ENCODE measurements around the gene MAX. TPM values are rescaled to one million over a fixed set of nuclear protein-coding genes. Genes with fewer than 3 reads are reported as not detected.

MAX gene
- total and polyA plus RNA-seq, 9 of the 15 experiments (the other 6 are each of a cell fraction or from before 2014, with no cell fraction given), result 15.4 to 96.5 (median 51.6) TPM

DNA sequence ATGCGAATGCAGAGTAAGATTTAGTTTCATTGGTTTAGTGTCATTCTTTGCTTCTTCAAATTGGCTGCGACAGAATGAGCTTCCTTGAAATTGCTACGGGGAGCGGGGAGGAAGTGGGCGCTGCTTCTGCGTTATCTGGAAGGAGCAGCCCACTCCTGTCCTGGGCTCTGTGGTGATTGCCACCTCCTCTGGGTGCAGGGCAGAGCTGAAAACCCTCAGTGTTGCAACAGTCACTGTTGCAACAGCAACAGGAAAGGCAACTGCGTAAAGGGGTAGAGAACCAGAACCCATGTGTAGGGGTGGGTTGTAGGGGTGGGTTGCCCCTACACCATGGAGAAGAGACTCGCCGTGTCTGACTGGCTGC, 57.7 kb downstream of the MAX start (continued):
- TF ChIP-seq, protein P1, sequence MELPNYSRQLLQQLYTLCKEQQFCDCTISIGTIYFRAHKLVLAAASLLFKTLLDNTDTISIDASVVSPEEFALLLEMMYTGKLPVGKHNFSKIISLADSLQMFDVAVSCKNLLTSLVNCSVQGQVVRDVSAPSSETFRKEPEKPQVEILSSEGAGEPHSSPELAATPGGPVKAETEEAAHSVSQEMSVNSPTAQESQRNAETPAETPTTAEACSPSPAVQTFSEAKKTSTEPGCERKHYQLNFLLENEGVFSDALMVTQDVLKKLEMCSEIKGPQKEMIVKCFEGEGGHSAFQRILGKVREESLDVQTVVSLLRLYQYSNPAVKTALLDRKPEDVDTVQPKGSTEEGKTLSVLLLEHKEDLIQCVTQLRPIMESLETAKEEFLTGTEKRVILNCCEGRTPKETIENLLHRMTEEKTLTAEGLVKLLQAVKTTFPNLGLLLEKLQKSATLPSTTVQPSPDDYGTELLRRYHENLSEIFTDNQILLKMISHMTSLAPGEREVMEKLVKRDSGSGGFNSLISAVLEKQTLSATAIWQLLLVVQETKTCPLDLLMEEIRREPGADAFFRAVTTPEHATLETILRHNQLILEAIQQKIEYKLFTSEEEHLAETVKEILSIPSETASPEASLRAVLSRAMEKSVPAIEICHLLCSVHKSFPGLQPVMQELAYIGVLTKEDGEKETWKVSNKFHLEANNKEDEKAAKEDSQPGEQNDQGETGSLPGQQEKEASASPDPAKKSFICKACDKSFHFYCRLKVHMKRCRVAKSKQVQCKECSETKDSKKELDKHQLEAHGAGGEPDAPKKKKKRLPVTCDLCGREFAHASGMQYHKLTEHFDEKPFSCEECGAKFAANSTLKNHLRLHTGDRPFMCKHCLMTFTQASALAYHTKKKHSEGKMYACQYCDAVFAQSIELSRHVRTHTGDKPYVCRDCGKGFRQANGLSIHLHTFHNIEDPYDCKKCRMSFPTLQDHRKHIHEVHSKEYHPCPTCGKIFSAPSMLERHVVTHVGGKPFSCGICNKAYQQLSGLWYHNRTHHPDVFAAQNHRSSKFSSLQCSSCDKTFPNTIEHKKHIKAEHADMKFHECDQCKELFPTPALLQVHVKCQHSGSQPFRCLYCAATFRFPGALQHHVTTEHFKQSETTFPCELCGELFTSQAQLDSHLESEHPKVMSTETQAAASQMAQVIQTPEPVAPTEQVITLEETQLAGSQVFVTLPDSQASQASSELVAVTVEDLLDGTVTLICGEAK (IDR thresholded peaks at IDR 0.05), result no peak
- TF ChIP-seq, protein P1 (CRISPR knock-in tag; IDR thresholded peaks at IDR 0.05), result no peak
- TF ChIP-seq NFE2L1 (tag; IDR thresholded peaks at IDR 0.05; ENCODE audit: borderline replicate concordance, low read depth), result no peak
- TF ChIP-seq MCM5 (IDR thresholded peaks at IDR 0.05; ENCODE audit: low read depth), result no peak
- no peak for TF ChIP-seq NCOA4 (IDR thresholded peaks at IDR 0.05; ENCODE audit: partially characterized antibody)
- TF ChIP-seq FOXM1 (IDR thresholded peaks at IDR 0.05; ENCODE audit: low read depth), result peak; percentile 51; the same call in 1 of the 2 replicates
- TF ChIP-seq FOXM1 (CRISPR knock-in tag; IDR thresholded peaks at IDR 0.05; ENCODE audit: low read depth), result no peak
- TF ChIP-seq ESRRA (IDR thresholded peaks at IDR 0.05; ENCODE audit: borderline replicate concordance, low read depth), result no peak
- TF ChIP-seq, protein P2, sequence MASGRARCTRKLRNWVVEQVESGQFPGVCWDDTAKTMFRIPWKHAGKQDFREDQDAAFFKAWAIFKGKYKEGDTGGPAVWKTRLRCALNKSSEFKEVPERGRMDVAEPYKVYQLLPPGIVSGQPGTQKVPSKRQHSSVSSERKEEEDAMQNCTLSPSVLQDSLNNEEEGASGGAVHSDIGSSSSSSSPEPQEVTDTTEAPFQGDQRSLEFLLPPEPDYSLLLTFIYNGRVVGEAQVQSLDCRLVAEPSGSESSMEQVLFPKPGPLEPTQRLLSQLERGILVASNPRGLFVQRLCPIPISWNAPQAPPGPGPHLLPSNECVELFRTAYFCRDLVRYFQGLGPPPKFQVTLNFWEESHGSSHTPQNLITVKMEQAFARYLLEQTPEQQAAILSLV (tag; IDR thresholded peaks at IDR 0.05), result peak; percentile 63; the same call in 1 of the 2 replicates
- TF ChIP-seq, protein P3, sequence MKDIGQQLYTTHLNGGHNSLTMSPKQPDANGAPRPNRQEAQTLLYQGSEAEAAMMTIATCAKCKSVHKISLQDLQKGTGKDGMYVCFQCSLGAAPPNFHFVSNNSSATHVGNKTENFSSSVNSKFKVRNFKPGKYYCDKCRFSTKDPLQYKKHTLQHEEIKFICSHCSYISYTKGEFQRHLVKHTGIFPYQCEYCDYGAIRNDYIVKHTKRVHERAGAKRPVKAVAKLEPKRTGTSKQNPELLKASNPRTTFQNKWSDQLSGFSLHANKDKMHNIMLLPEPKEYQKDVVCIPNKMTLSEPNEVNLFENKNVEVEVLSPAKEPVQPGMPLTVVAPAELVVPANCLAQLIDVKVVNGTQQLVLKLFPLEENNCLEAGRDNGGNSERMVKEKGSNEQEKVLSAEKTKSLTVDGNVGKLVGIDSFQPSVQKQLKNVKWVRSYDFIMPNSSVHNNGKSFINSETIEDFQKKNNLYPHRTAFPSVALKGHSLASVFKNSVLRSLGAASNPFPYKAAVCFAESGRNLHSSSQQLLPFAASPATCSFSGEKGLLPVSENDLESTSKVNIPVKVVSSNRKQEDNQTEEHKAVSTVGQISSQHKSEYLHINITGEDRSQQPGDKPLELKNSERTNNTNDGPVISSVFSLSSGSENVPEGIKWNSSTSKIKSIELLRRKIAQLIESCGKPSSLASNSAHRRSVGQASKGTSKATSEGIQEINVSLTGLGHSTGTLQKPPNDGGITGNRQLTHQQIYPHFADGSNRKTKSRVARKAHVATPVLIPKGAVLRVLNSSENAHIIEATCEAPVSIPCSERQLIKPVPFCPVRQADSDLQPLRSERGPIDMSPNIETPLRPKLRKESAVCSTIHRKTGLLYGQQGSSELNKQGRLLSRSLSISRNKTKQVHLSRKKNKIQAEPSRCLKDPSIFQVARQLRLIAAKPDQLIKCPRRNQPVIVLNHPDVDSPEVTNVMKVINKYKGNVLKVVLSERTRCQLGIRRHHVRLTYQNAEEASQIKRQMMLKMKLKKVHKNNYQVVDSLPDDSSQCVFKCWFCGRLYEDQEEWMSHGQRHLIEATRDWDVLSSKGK (CRISPR knock-in tag; IDR thresholded peaks at IDR 0.05), result no peak
- TF ChIP-seq, protein P4, sequence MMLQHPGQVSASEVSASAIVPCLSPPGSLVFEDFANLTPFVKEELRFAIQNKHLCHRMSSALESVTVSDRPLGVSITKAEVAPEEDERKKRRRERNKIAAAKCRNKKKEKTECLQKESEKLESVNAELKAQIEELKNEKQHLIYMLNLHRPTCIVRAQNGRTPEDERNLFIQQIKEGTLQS (IDR thresholded peaks at IDR 0.05), result peak; percentile 53; the same call in 1 of the 2 replicates
- TF ChIP-seq, protein P4 (CRISPR knock-in tag; conservative IDR thresholded peaks at IDR 0.05), result no peak
- no peak; the same call in 1 of the 2 replicates for TF ChIP-seq GATA2 (CRISPR knock-in tag; IDR thresholded peaks at IDR 0.05)
- TF ChIP-seq NFXL1 (CRISPR knock-in tag; IDR thresholded peaks at IDR 0.05), result no peak
- no peak for TF ChIP-seq U2AF2 (optimal IDR thresholded peaks at IDR 0.05; ENCODE audit: low read depth, low read length)

All from K562 (cell line).